ENCODE measurements around the gene ZNF618.

The ZNF618 gene

GRCh38 chr9:114088571-114089170, 212.6 kb downstream of the ZNF618 start:
- no peak for DNase-seq

GRCh38 chr9:114089206-114089840, 213.2 kb downstream of the ZNF618 start:
- no peak for DNase-seq

- no peak for DNase-seq
These were observed 214.7 kb downstream of the ZNF618 start for GRCh38 chr9:114090798-114091197.

- no peak for DNase-seq
These were observed 215.6 kb downstream of the ZNF618 start for GRCh38 chr9:114091711-114092110.

- DNase-seq, result no peak
These were observed 216.2 kb downstream of the ZNF618 start for GRCh38 chr9:114092336-114092735.

- no peak for DNase-seq
These were observed 216.9 kb downstream of the ZNF618 start for GRCh38 chr9:114093031-114093471.

- no peak for DNase-seq
These were observed 217.8 kb downstream of the ZNF618 start for GRCh38 chr9:114093761-114094505.

- no peak for DNase-seq
These were observed 218.9 kb downstream of the ZNF618 start for GRCh38 chr9:114094971-114095370.

- no peak for DNase-seq
These were observed 220.0 kb downstream of the ZNF618 start for GRCh38 chr9:114096041-114096511.

DNA sequence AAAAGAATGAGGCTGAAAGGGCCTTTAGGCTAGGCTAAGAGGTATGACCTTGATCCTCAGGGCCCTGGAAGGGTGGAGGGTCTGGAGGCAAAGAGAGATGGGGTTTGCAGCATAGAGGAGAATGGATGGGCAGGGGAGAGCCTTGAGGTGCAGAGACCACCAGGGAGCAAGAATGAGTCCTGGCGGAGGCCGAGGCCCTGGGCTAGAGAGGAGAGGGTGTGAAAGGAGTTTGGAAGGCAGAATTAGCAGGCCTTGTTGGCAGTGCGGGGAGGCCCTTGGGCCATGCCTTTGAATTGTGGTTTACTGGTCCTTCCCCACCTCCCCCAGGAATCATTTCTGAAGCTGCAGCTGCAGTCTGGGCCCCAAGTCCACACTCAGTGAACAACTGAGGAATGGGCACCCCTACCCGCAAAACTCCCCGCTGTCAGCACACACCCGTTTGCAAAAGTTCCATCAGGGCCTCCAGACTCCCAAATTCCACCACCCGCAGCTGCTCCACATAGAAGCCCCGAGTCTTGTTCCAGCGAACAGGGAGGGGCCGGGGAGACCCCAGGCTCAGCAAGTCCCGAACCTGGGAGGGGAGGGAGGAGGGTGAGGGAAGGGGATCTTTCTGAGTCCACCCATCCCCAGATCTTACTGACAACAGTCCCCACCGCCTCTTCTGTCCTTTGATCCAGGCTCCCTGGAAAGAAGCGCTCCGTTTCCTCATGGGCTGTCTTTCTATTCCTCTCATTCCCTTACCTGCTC, 220.9 kb downstream of the ZNF618 start:
- no peak for DNase-seq

DNA sequence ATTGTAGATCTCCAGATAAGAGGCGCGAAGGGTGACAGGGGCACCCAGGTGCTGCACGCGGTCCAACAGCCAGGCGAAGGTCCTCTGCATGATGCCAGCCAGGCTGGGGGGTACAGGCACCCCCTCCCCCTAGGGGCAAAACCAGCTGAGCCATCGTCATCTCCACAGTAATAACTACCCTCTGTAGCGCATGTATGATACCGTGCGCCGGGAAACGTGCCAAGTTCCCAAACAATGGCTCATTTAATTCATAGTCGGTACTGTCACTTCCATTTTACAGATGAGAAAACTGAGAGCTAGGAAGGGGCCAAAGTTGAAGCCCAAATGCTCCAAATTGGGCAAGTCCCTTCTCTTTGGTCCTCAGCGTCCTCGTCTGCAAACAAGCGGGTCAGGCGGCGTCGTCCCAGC, 221.5 kb downstream of the ZNF618 start:
- no peak for DNase-seq

DNA sequence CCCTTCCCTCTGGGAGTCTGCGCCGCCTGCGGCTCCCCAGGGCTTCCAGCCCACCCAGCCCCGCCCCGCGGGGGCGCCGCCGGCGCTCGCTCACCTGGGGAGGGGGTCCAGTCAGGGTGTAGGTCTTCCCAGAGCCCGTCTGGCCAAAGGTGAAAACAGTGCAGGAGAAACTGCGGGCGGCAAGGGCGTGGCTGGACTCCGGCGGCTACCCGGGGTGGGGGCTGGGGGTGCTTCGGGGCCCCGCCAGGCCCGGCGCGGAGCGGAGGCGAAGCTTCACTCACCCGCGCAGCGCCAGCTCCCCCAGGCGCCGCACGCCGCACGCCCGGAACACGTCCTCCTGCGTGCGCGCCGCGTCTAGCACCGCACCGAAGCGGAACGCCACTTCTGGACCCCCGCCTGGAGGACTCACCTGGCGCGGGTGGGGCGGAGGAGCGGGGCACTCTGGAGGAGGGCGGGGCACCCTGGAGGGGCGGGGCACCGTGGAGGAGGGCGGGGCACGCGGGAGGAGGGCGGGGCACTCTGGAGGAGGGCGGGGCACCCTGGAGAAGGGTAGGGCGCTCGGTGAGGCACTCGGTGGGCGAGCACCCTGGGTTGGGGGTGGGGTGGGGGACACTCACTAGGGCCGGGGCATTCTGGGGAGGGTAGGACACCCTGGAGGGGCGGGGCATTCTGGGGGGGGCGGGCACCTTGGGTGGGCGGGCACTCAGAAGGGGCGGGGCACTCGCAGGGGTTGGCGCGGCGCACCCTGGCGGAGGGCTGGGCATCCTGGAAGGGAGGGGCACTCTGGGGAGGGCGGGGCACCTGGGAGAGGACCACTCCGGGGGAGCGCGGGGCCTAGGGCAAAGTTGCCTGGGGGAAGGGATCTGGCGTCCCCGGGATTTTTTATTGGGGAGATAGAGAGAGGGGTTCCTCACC, 222.2 kb downstream of the ZNF618 start:
- DNase-seq, result no peak

DNA sequence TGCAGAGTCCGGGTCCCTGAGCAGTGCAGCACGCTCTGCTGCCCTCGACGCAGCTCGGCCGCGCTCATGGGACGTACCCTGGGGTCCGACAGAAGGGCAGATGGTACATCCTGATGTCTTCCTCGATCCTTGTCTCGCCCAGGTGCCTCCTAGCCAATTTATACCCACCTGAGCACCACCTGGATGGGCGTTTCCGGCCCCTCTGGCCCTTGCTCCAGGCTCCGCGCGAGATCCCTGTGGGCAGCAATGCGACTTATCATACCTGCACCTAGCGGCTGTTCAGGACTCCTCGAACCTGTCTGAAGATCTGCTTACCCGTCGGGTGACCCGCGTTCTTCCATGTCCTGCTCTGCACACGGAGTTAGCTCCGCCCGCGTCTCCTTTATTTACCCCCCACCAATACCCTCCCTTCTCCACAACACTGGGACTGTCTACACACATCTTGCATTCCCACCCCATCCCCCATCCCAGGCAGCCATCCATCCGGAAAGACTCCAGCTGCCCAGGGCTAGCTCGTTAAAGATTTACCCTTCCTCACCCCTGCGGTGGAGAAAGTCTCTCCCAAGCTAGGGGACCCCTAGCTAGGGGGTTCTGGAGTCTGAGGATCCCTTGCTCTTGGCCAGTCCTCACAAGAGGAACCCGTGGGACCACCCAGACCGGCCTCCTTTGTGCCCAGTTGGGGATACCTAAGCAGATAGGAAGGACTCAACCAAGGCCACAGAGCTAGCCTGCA, 223.0 kb downstream of the ZNF618 start, which contains the start of gene KIF12:
TSS of gene KIF12 (minus strand) at position 357 of the 733 bp plus-strand sequence. CDS start at position 341, 16 bp downstream.
- DNase-seq, result no peak

DNA sequence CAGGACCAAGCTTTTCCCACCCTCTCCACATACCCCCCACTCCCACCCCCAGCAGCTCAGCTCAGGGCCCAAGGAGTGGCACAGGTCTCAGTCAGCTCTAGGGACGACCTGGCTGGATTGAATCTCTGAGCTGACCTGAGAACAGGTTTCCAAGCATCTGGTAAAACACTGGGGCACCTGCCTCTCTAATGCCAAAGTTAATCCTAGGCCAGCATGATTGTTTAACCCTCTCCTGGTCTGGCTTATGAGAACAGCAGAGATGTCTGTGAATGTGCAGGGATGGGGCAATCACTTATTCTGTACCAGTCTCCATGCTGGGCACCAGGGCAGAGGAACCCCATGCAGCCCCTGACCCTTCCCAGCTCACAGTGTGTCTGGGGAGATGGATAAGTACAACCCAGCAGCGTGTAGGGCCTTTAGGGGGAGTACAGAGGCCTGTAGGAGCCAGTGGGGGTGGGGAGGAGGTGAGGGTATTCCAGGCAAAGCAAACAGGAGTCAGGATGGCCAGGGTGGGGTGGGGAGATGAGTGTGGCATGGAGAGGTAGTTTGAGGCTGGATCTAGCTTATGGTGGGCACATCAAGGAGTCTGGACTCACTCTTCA, 223.7 kb downstream of the ZNF618 start:
- no peak for DNase-seq

- no peak for DNase-seq
These were observed 224.4 kb downstream of the ZNF618 start for GRCh38 chr9:114100536-114100935.

DNA sequence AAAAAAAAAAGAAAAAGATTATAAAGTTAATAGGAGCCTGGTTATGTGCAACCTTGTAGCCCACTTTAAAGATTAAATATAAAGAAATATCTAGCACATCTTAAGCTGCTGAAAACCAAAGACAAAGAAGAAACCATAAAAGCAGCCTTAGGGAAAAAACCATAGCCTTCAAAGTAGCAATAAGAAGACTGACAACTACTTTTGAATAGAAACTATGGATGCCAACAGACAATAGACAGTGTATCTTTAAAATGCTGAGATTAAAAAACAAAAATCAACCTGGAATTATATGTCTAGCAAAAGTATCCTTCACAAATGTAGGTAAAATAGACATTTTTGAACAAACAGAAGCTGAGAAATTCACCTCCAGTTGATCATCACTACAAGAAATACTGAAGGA, 226.4 kb downstream of the ZNF618 start:
- DNase-seq, result no peak

DNA sequence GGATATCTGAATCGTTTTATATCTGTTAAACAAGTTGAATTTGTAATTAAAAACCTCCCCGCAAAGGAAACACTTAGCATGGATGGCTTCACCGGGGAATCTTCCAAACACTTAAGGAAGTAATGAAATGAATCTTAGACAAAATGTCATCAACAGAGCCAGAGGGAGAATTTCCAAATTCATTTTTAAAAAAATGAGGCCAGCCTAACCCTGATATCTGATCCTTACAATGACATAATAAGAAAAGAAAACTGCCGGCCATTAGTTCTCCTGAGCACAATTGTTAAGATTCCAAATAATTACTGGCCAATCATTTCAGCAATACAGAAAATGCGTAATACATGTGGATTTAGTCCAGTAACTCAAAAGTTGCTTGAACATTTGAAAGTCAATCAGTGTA, 229.1 kb downstream of the ZNF618 start:
- no peak for DNase-seq
